HepG2 (cell line): ENCODE data around the gene MLX. TPM values are rescaled to one million over a fixed set of nuclear protein-coding genes. Genes with fewer than 3 reads are reported as not detected.

Experiments used
- ATF6 ChIP-seq: sonication (generic); formaldehyde crosslinking; conservative IDR thresholded peaks from 2 replicates; pipeline ENCODE4 v1.4.0; 2020; ENCODE audit warnings: missing genetic modification reagents
- BCL6 ChIP-seq: IDR thresholded peaks from 2 replicates; pipeline ENCODE4 v1.6.1; 2016; ENCODE audit warnings: missing genetic modification reagents, missing compliant biosample characterization
- CBX1 ChIP-seq: IDR thresholded peaks from one replicate; pipeline ENCODE4 v1.6.1; 2016; ENCODE audit warnings: antibody characterized with exemption, low read depth
- CREBL2 ChIP-seq: sonication (generic); formaldehyde crosslinking; IDR thresholded peaks from 2 replicates; pipeline ENCODE4 v1.8.1; 2023; ENCODE audit warnings: missing genetic modification reagents, mild to moderate bottlenecking, borderline replicate concordance
- FOXM1 ChIP-seq: sonication (generic); formaldehyde crosslinking; IDR thresholded peaks from 2 replicates; pipeline ENCODE4 v1.5.0; 2020; ENCODE audit warnings: missing genetic modification reagents
- HMG20B ChIP-seq: conservative IDR thresholded peaks from 2 replicates; pipeline ENCODE4 v1.6.1; 2016; ENCODE audit warnings: missing genetic modification reagents, missing compliant biosample characterization
- HOXA7 ChIP-seq: sonication (generic); formaldehyde crosslinking; IDR thresholded peaks from 2 replicates; pipeline ENCODE4 v1.8.1; 2022; ENCODE audit warnings: mild to moderate bottlenecking, missing genetic modification reagents, moderate library complexity
- MTA1 ChIP-seq: sonication (generic); formaldehyde crosslinking; IDR thresholded peaks from 2 replicates; pipeline ENCODE4 v1.4.0; 2020; ENCODE audit warnings: missing genetic modification reagents, mild to moderate bottlenecking, borderline replicate concordance
- MXD1 ChIP-seq: sonication (generic); formaldehyde crosslinking; IDR thresholded peaks from 2 replicates; pipeline ENCODE4 v1.4.0; 2020; ENCODE audit warnings: mild to moderate bottlenecking, missing genetic modification reagents
- NFIC ChIP-seq: IDR thresholded peaks from 2 replicates; pipeline ENCODE4 v1.6.1; 2012; ENCODE audit warnings: mild to moderate bottlenecking, low read length, inconsistent platforms
- NR3C1 ChIP-seq: sonication (generic); formaldehyde crosslinking; IDR thresholded peaks from 2 replicates; pipeline ENCODE4 v1.4.0; 2020; ENCODE audit warnings: missing genetic modification reagents
- ONECUT2 ChIP-seq: sonication (generic); formaldehyde crosslinking; IDR thresholded peaks from 2 replicates; pipeline ENCODE4 v1.4.0; 2020; ENCODE audit warnings: missing genetic modification reagents
- SETDB1 ChIP-seq: sonication (generic); formaldehyde crosslinking; IDR thresholded peaks from 2 replicates; pipeline ENCODE4 v1.5.1; 2020; ENCODE audit warnings: missing genetic modification reagents, mild to moderate bottlenecking, borderline replicate concordance
- TEAD2 ChIP-seq: sonication (generic); formaldehyde crosslinking; IDR thresholded peaks from 2 replicates; pipeline ENCODE4 v1.9.0; 2021; ENCODE audit warnings: missing genetic modification reagents
- ZNF142 ChIP-seq: sonication (generic); formaldehyde crosslinking; IDR thresholded peaks from 2 replicates; pipeline ENCODE4 v1.4.0; 2020; ENCODE audit warnings: missing genetic modification reagents
- ZNF234 ChIP-seq: sonication (generic); formaldehyde crosslinking; conservative IDR thresholded peaks from 2 replicates; pipeline ENCODE4 v1.5.1; 2020; ENCODE audit warnings: mild to moderate bottlenecking, missing genetic modification reagents
- ZNF431 ChIP-seq: sonication (generic); formaldehyde crosslinking; IDR thresholded peaks from 2 replicates; pipeline ENCODE4 v1.9.0; 2022; ENCODE audit warnings: missing genetic modification reagents, low read depth, mild to moderate bottlenecking, borderline replicate concordance
- ZNF839 ChIP-seq: sonication (generic); formaldehyde crosslinking; IDR thresholded peaks from 2 replicates; pipeline ENCODE4 v1.4.0; 2020; ENCODE audit warnings: missing genetic modification reagents, mild to moderate bottlenecking, borderline replicate concordance
- polyA plus RNA-seq, 8 experiments: library from polyadenylated mRNA; depleted of rRNA in 3 of 8; stranded (reverse) in 7 of 8; unstranded in 1 of 8; fragments of >200 nt; fragmentation: Illumina TruSeq in 4 of 8; extraction: Trizol in 4 of 8; gene quantifications; 2 replicates each; pipeline versions ENCODE4 v1.2.1 to v1.2.3, GENCODE V29; 2011 to 2016; ENCODE audit warnings: low read depth in 4 of 8, missing spikeins in 1 of 8, mixed read lengths in 1 of 8; ENCODE audit not compliant: insufficient read depth in 1 of 8
- total RNA-seq, 5 experiments: library from RNA; depleted of rRNA; stranded (reverse); fragments of >200 nt; fragmentation: Illumina TruSeq; extraction: Trizol; gene quantifications; 2 replicates each; pipeline ENCODE4 v1.2.3, GENCODE V29; 2016; ENCODE audit warnings: low read depth in 1 of 5

The MLX gene
- total and polyA plus RNA-seq, 2 of the 13 experiments (the other 11 are each of a cell fraction or from before 2014, with no cell fraction given) = 38.9 to 74.4 TPM

GRCh38 chr17:42554250-42555121 lies 12.4 kb upstream of the MLX start (continued):
- TF ChIP-seq SETDB1 (CRISPR knock-in tag) = no peak
- peak; percentile 72; the same call in 1 of the 2 replicates for TF ChIP-seq ZNF142 (CRISPR knock-in tag)
- no peak; the same call in 1 of the 2 replicates for TF ChIP-seq ONECUT2
- peak; percentile 73 for TF ChIP-seq BCL6 (CRISPR knock-in tag)
- peak; percentile 90 for TF ChIP-seq MXD1 (CRISPR knock-in tag)
- TF ChIP-seq HMG20B = 0 out of 2 replicates have a peak, but pooled peaks have one; percentile 20
- TF ChIP-seq HOXA7 = no peak
- TF ChIP-seq NFIC = no peak
- no peak for TF ChIP-seq ZNF234 (CRISPR knock-in tag)
- TF ChIP-seq CBX1 = peak; percentile 74
- TF ChIP-seq ZNF431 = peak; percentile 78
- TF ChIP-seq FOXM1 (CRISPR knock-in tag) = no peak
- TF ChIP-seq CREBL2 (CRISPR knock-in tag) = no peak
- TF ChIP-seq ZNF839 (CRISPR knock-in tag) = peak; percentile 42
- TF ChIP-seq ATF6 (CRISPR knock-in tag) = no peak
- no peak for TF ChIP-seq TEAD2 (CRISPR knock-in tag)
- no peak for TF ChIP-seq NR3C1 (CRISPR knock-in tag)
- TF ChIP-seq MTA1 (CRISPR knock-in tag) = peak; percentile 95
